Activated CD4-positive, CD25-positive, alpha-beta regulatory T cell treated with anti-CD3 and anti-CD28 coated beads, Interleukin-2, amount 50 U/mL, for 16 hours (primary cell): ENCODE data around the gene FBLN7.
"Not testable (repeated sequence)": the region's sequence is repeated elsewhere in the genome, so short reads cannot be mapped to it uniquely, and the experiment has no call there.

Experiments
- DNase-seq: peaks from one replicate; pipeline ENCODE4 v3.0.0-alpha.2; 2020; ENCODE audit warnings: low read depth, low spot score

FBLN7 gene

DNA sequence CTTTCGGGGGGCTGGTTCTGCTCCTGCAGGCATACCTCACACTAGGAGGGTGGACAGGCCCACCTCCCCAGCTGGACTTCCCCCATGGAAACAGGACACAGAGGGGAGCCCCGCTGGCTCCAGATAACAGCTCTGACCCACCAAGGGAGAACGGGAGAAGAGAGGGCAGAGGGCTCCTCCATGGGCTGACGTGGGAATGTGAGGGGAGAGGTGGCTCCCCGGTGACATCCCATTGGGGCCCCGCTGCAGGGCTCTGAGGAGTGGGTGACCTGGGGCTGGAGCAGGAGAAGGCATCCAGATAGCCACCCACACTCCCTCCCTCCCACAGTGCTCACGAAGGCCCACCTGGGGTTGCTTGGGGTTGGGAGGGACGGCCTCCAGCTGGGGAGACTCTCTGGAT is 45.9 kb downstream of the FBLN7 start:
- DNase-seq: no peak

- DNase-seq: no peak
These were observed 46.9 kb downstream of the FBLN7 start for GRCh38 chr2:112185131-112185530.

GRCh38 chr2:112187046-112187715 is 49.0 kb downstream of the FBLN7 start:
- no peak for DNase-seq

- DNase-seq: peak; percentile 54
These were observed 49.8 kb downstream of the FBLN7 start for GRCh38 chr2:112187805-112188596.

- DNase-seq: no peak
These were observed 50.9 kb downstream of the FBLN7 start for GRCh38 chr2:112189001-112189556.

- no peak for DNase-seq
These were observed 55.8 kb downstream of the FBLN7 start for GRCh38 chr2:112194028-112194427.

- no peak for DNase-seq
These were observed 56.3 kb downstream of the FBLN7 start for GRCh38 chr2:112194482-112194881.

- DNase-seq: no peak
These were observed 57.1 kb downstream of the FBLN7 start for GRCh38 chr2:112195167-112195766.

GRCh38 chr2:112195950-112196349 is 57.8 kb downstream of the FBLN7 start:
- DNase-seq: no peak

- no peak for DNase-seq
These were observed 59.7 kb downstream of the FBLN7 start for GRCh38 chr2:112197868-112198267.

DNA sequence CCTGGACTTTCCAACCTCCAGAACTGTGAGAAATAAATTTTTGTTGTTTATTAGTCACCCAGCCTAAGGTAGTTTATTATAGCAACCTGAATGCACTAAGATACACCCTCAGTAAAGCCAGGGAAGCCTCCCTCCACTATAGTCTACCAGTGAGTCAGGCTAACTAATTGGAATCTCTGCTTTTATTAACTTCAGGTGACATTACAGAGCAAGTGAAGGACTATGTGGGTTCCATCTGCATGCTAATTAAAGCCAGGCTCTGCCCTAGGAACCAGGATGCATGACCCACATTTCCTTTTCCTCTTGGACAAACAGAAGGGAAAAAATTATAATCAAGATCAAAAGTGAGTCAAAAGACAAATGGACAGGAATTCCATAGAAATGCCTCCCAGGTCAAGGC is 60.6 kb downstream of the FBLN7 start:
- no peak for DNase-seq

DNA sequence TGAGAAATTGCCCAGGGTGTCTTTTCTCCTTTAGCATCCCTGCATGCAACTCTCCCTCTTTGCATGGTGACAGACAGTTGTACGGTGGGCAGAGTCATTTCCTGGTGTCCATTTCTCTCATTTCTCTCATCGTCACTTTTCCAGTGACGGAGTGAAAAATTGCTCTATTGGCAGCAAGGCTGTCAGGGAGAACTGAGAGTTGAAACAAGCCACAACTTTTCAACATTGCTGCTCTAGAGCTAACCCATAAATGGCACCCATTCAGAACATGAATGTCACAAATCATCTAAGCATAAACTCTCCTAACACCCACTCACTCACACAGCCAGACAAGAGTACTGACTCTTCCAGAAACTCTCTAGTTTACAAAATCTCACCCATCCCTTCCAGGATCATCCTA is 61.0 kb downstream of the FBLN7 start:
- DNase-seq: no peak

- DNase-seq: no peak
These were observed 63.7 kb downstream of the FBLN7 start for GRCh38 chr2:112201696-112202430.

GRCh38 chr2:112204411-112204810 is 66.2 kb downstream of the FBLN7 start:
- no peak for DNase-seq

DNA sequence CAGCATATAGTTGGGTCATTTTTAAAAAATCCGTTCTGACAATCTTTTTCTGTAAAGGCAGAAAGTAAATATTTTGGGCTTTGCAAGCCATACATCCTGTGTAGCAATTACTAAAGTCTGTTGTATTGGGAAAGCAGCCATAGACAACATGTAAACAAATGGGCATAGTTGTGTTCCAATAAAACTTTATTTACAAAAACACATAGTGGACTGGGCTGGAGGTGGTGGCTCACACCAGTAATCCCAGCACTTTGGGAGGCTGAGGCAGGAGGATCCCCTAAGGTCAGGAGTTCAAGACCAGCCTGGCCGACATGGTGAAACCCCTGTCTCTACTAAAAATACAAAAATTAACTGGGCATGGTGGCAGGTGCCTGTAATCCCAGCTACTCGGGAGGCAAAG is 69.7 kb downstream of the FBLN7 start:
- DNase-seq: not testable (repeated sequence)

DNA sequence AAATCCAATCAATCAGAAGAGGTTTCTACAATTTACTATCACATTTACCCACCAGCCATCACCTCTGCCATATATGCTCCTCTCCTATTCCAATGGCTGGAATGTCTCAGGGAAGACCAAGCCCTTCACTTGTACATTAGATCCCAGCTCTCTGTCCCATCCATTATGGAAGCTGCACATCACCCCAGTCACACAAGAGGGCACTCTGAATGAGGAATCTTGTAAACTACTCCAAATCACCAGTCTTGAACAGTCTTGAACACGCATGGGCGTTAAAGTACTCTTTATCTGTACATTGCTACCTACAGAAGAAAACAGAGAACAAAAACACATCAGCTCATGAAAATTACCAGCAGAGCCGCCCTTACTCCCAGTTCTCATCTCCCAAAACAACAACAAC is 78.0 kb downstream of the FBLN7 start:
- no peak for DNase-seq

DNA sequence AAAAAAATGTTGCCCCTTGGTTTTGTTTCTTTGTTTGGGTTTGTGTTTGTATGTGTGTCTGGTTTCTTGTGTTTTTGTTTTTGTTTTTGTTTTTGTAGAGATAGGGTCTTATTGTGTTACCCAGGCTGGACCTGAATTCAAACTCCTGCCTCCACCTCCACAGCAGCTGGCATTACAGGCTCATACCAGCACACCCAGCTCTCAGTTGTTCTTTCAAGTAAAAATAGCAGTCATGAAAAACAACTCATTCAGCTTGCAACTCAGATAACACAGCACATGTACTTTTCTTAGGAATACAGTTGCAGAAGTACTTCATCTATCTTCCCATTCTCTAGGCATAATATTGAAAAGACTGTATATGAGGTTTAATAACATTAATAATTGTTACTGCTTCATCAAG is 79.7 kb downstream of the FBLN7 start:
- no peak for DNase-seq

- DNase-seq: no peak
These were observed 82.0 kb downstream of the FBLN7 start for GRCh38 chr2:112220186-112220585.

GRCh38 chr2:112220831-112221230 is 82.6 kb downstream of the FBLN7 start:
- no peak for DNase-seq

DNA sequence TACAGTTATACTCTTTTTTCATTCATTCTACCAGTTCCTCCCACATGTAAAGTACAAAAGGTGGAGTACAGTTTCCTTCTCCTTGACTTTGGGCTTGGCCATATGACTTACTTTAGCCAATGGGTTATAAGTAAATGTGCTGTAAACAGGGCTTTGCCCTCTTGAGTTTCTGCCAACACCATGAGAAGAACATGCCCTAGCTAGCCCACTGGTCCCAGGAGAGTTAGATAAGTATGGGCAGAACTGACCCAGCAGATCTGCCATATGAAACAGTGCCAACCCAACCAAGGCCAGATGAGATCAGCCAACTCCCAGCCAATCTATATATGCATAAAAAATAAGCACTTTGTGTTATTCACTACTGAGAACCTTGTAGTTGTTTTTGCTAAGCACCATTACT is 91.2 kb downstream of the FBLN7 start:
- no peak for DNase-seq

- no peak for DNase-seq
These were observed 92.2 kb downstream of the FBLN7 start for GRCh38 chr2:112230371-112230770.
